Activated CD4-positive, alpha-beta T cell treated with anti-CD3 and anti-CD28 coated beads, Interleukin-2, Interleukin-4, amounts not matched to agents 100 ng/mL and 50 ng/mL, durations not matched to agents 16 hours and 8 hours (primary cell): ENCODE results near the gene TMC6.
A peak's percentile ranks its signal among the peaks of the same experiment; 100 is the strongest.
"Not testable (repeated sequence)": the region's sequence is repeated elsewhere in the genome, so short reads cannot be mapped to it uniquely, and the experiment has no call there.

Experiments
- DNase-seq: peaks from one replicate; pipeline ENCODE4 v3.0.0-alpha.2; 2020; ENCODE audit warnings: low spot score

The TMC6 gene

GRCh38 chr17:78128551-78129350, at the start of gene TMC6:
TSS of gene TMC6 (minus strand) at chr17:78128755. CDS start at chr17:78126832, 1,923 bp downstream.
- peak; percentile 75 for DNase-seq

GRCh38 chr17:78176548-78177025, 48.0 kb upstream of the TMC6 start:
- peak; percentile 81 for DNase-seq

GRCh38 chr17:78175643-78175981, 47.1 kb upstream of the TMC6 start:
- no peak for DNase-seq

GRCh38 chr17:78174870-78175642, 46.5 kb upstream of the TMC6 start:
- no peak for DNase-seq

GRCh38 chr17:78174346-78174869, 45.9 kb upstream of the TMC6 start:
- no peak for DNase-seq

GRCh38 chr17:78173097-78173715, 44.7 kb upstream of the TMC6 start:
- DNase-seq: no peak

- DNase-seq: no peak
Measured at GRCh38 chr17:78172249-78173051, 43.9 kb upstream of the TMC6 start.

- not testable (repeated sequence) for DNase-seq
Measured at GRCh38 chr17:78171591-78172248, 43.2 kb upstream of the TMC6 start.

- no peak for DNase-seq
Measured at GRCh38 chr17:78170692-78171590, 42.4 kb upstream of the TMC6 start.

GRCh38 chr17:78168903-78169793, 40.6 kb upstream of the TMC6 start:
- DNase-seq: peak; percentile 45

- DNase-seq: peak; percentile 88
Measured at GRCh38 chr17:78168242-78168902, 39.8 kb upstream of the TMC6 start, which contains the start of gene SYNGR2. TSS of gene SYNGR2 (plus strand) at chr17:78168581. CDS start at chr17:78168617, 36 bp downstream.

- DNase-seq: no peak
Measured at GRCh38 chr17:78166416-78166815, 37.9 kb upstream of the TMC6 start.

GRCh38 chr17:78164748-78165607, 36.4 kb upstream of the TMC6 start:
- DNase-seq: no peak

GRCh38 chr17:78163881-78164747, 35.6 kb upstream of the TMC6 start:
- DNase-seq: no peak

- peak; percentile 56 for DNase-seq
Measured at GRCh38 chr17:78159575-78160158, 31.1 kb upstream of the TMC6 start.
